Liver (tissue), 9 donors: ENCODE results near the gene METTL6. TPM values are rescaled to one million over a fixed set of nuclear protein-coding genes. Genes with fewer than 3 reads are reported as not detected.

Experiments
- DNase-seq: peaks from one replicate; pipeline ENCODE4 v3.0.0-alpha.2; 2017; ENCODE audit warnings: low spot score
- H3K27ac ChIP-seq, 2 donors: one replicate each; pipeline ENCODE4 v1.7.0; 2013; ENCODE audit warnings: inconsistent platforms in 2 of 2, low read length in 2 of 2, control low read depth in 1 of 2, low read depth in 1 of 2, mild to moderate bottlenecking in 1 of 2
- H3K27me3 ChIP-seq, 4 donors: one replicate each; pipeline versions ENCODE4 v1.6.1 to v1.7.0; 2013; ENCODE audit warnings: low read length in 3 of 4, inconsistent platforms in 1 of 4, mild to moderate bottlenecking in 1 of 4, moderate library complexity in 1 of 4; ENCODE audit not compliant: control insufficient read depth in 4 of 4, insufficient read depth in 4 of 4
- H3K36me3 ChIP-seq, 4 donors: one replicate each; pipeline versions ENCODE4 v1.6.1 to v1.7.0; 2013; ENCODE audit warnings: low read length in 3 of 4, mild to moderate bottlenecking in 3 of 4, low read depth in 1 of 4, moderate library complexity in 1 of 4; ENCODE audit not compliant: control insufficient read depth in 4 of 4, insufficient read depth in 3 of 4
- H3K4me1 ChIP-seq, 4 donors: one replicate each; pipeline versions ENCODE4 v1.6.1 to v1.7.0; 2013; ENCODE audit warnings: low read length in 3 of 4, mild to moderate bottlenecking in 3 of 4, moderate library complexity in 1 of 4; ENCODE audit not compliant: control insufficient read depth in 4 of 4, insufficient read depth in 4 of 4
- H3K4me3 ChIP-seq, 3 donors: one replicate each; pipeline versions ENCODE4 v1.6.1 to v1.7.0; 2013; ENCODE audit warnings: low read length in 3 of 3, control low read depth in 1 of 3, low read depth in 1 of 3, mild to moderate bottlenecking in 1 of 3
- H3K9ac ChIP-seq, 2 donors: one replicate each; pipeline ENCODE4 v1.7.0; 2013; ENCODE audit warnings: low read length in 2 of 2, mild to moderate bottlenecking in 2 of 2, moderate library complexity in 2 of 2, control low read depth in 1 of 2, low read depth in 1 of 2
- H3K9me3 ChIP-seq, 4 donors: one replicate each; pipeline versions ENCODE4 v1.6.1 to v1.7.0; 2013; ENCODE audit warnings: low read length in 3 of 4; ENCODE audit not compliant: control insufficient read depth in 4 of 4
- EGR1 ChIP-seq, 2 donors: IDR thresholded peaks; 2 replicates each; pipeline ENCODE4 v1.6.1; 2016 to 2018; ENCODE audit warnings: antibody characterized with exemption in 2 of 2, low read depth in 2 of 2
- FOXA1 ChIP-seq: IDR thresholded peaks from 2 replicates; pipeline ENCODE4 v1.6.1; 2016; ENCODE audit warnings: antibody characterized with exemption
- FOXA2 ChIP-seq: IDR thresholded peaks from 2 replicates; pipeline ENCODE4 v1.6.1; 2016; ENCODE audit warnings: antibody characterized with exemption
- GABPA ChIP-seq, 2 donors: IDR thresholded peaks in 1 of 2; conservative IDR thresholded peaks in 1 of 2; 2 replicates each; pipeline ENCODE4 v1.6.1; 2016; ENCODE audit warnings: antibody characterized with exemption in 2 of 2, mild to moderate bottlenecking in 1 of 2, moderate library complexity in 1 of 2
- HNF4A ChIP-seq, 2 donors: conservative IDR thresholded peaks; 2 replicates each; pipeline ENCODE4 v1.6.1; 2016; ENCODE audit warnings: antibody characterized with exemption in 2 of 2, mild to moderate bottlenecking in 2 of 2
- HNF4G ChIP-seq: IDR thresholded peaks from 2 replicates; pipeline ENCODE4 v1.6.1; 2016; ENCODE audit warnings: antibody characterized with exemption
- JUND ChIP-seq, 2 donors: IDR thresholded peaks; 2 replicates each; pipeline ENCODE4 v1.6.1; 2016; ENCODE audit warnings: antibody characterized with exemption in 2 of 2
- NR2F2 ChIP-seq: IDR thresholded peaks from 2 replicates; pipeline ENCODE4 v1.6.1; 2016; ENCODE audit warnings: antibody characterized with exemption
- RAD21 ChIP-seq, 2 donors: IDR thresholded peaks; 2 replicates each; pipeline ENCODE4 v1.6.1; 2016; ENCODE audit warnings: antibody characterized with exemption in 2 of 2, mild to moderate bottlenecking in 2 of 2
- RXRA ChIP-seq, 2 donors: IDR thresholded peaks; 2 replicates each; pipeline ENCODE4 v1.6.1; 2017 to 2018; ENCODE audit warnings: antibody characterized with exemption in 2 of 2, mild to moderate bottlenecking in 1 of 2
- SP1 ChIP-seq: IDR thresholded peaks from 2 replicates; pipeline ENCODE4 v1.6.1; 2018; ENCODE audit warnings: antibody characterized with exemption, mild to moderate bottlenecking
- TAF1 ChIP-seq: conservative IDR thresholded peaks from 2 replicates; pipeline ENCODE4 v1.6.1; 2016; ENCODE audit warnings: antibody characterized with exemption, mild to moderate bottlenecking
- YY1 ChIP-seq: IDR thresholded peaks from 2 replicates; pipeline ENCODE4 v1.6.1; 2016; ENCODE audit warnings: antibody characterized with exemption, mild to moderate bottlenecking
- WGBS: extraction: QIAGEN DNeasy Blood & Tissue Kit; methylation state at CpG from one replicate; pipeline ENCODE4 v1.1.7; 2013; 5-methylcytosine and 5-hydroxymethylcytosine counted together
- polyA plus RNA-seq, 2 donors: library from polyadenylated mRNA; stranded (reverse) in 1 of 2; unstranded in 1 of 2; fragments of 200-250 nt in 1 of 2; fragments of >200 nt in 1 of 2; fragmentation: Nextera tagmentation in 1 of 2; extraction: Ambion mirVana in 1 of 2; gene quantifications; one replicate each; pipeline versions ENCODE4 v1.2.1 to v1.2.3, GENCODE V29; 2013 to 2015
- total RNA-seq, 2 donors: library from RNA; depleted of rRNA; stranded (reverse); fragments of >200 nt; gene quantifications; one replicate each; pipeline ENCODE4 v1.2.3, GENCODE V29; 2014
- TF ChIP-seq, protein P1 (sequence below): IDR thresholded peaks from 2 replicates; pipeline ENCODE4 v1.6.1; 2016; ENCODE audit warnings: antibody characterized with exemption, mild to moderate bottlenecking
- TF ChIP-seq, protein P2 (sequence below): IDR thresholded peaks from 2 replicates; pipeline ENCODE4 v1.6.1; 2016; ENCODE audit warnings: antibody characterized with exemption
- TF ChIP-seq, protein P3 (sequence below): IDR thresholded peaks from 2 replicates; pipeline ENCODE4 v1.6.1; 2016; ENCODE audit warnings: antibody characterized with exemption
- TF ChIP-seq, protein P4 (sequence below): IDR thresholded peaks from 2 replicates; pipeline ENCODE4 v1.6.1; 2016; ENCODE audit warnings: antibody characterized with exemption
- donor health status: healthy.
- donor health status: healthy.
- donor health status: healthy.
- donor health status: healthy.
- donor health status: healthy.

Gene METTL6
- total and polyA plus RNA-seq, 4 donors: 2.0 to 9.1 (median 5.9) TPM

DNA sequence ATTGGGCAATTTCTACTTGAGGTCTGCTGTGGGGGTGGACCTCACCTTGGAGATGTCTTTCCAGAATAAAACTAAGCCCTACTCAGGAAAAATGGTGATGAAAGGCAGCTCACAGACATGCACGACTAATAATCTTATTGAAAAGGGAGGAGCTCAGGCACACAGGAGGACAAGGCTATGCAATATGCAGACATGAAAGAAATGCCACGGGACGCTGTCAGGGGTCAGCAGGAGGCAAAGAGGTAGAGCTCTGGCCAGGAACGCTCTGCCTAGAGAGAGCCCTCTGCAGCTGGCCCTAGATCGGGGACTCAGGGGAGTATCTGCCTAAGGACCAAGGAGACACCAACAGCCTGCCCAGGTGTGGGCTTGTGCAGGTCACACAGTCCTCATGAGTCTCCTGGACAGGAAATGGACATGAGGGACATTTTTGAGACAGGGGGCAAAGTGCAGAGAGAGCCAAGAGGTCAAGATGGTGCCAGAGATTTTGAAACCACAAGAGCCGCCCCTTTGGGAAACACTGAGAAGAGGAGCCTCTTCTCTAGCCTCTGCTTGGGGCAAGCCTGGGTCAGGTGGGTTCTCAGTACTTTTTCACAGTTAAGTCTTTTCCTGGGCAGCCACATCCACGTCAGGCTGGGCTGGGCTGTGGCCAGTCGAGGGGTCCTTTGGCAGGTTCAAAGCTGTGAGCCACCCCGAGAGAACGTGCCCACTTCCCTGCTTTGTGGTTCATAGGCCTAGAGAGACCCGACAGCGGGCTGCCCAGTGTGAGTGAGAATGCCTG lies 23.3 kb upstream of the METTL6 start:
- Histone ChIP-seq H3K4me1 (no peaks in the 10 kb centered on the region), H3K9ac (no peak overlapping the region), H3K4me3 (no peak overlapping the region), H3K27me3 (no peaks in the 10 kb centered on the region), H3K27ac (no peak overlapping the region), H3K9me3 (no peaks in the 10 kb centered on the region), H3K36me3 (peaks cover 0 to 8% (median 0%) of the 10 kb centered on the region in 4 donors)
- no peak for DNase-seq
- WGBS: 96% methylated on average over 12 of the region's 12 CpGs
- TF ChIP-seq, protein P1, sequence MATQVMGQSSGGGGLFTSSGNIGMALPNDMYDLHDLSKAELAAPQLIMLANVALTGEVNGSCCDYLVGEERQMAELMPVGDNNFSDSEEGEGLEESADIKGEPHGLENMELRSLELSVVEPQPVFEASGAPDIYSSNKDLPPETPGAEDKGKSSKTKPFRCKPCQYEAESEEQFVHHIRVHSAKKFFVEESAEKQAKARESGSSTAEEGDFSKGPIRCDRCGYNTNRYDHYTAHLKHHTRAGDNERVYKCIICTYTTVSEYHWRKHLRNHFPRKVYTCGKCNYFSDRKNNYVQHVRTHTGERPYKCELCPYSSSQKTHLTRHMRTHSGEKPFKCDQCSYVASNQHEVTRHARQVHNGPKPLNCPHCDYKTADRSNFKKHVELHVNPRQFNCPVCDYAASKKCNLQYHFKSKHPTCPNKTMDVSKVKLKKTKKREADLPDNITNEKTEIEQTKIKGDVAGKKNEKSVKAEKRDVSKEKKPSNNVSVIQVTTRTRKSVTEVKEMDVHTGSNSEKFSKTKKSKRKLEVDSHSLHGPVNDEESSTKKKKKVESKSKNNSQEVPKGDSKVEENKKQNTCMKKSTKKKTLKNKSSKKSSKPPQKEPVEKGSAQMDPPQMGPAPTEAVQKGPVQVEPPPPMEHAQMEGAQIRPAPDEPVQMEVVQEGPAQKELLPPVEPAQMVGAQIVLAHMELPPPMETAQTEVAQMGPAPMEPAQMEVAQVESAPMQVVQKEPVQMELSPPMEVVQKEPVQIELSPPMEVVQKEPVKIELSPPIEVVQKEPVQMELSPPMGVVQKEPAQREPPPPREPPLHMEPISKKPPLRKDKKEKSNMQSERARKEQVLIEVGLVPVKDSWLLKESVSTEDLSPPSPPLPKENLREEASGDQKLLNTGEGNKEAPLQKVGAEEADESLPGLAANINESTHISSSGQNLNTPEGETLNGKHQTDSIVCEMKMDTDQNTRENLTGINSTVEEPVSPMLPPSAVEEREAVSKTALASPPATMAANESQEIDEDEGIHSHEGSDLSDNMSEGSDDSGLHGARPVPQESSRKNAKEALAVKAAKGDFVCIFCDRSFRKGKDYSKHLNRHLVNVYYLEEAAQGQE: no peak
- TF ChIP-seq, protein P2, sequence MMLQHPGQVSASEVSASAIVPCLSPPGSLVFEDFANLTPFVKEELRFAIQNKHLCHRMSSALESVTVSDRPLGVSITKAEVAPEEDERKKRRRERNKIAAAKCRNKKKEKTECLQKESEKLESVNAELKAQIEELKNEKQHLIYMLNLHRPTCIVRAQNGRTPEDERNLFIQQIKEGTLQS: no peak
- no peak for TF ChIP-seq EGR1 (IDR thresholded peaks at IDR 0.05; ENCODE audit: low read depth in 2 of 2)
- TF ChIP-seq NR2F2: no peak
- TF ChIP-seq HNF4G: no peak
- TF ChIP-seq GABPA (IDR thresholded peaks at IDR 0.05 in 1 of 2, conservative IDR thresholded peaks at IDR 0.05 in 1 of 2): no peak
- TF ChIP-seq FOXA2: no peak
- TF ChIP-seq FOXA1: no peak
- TF ChIP-seq TAF1: no peak
- no peak for TF ChIP-seq RXRA (IDR thresholded peaks at IDR 0.05)
- TF ChIP-seq, protein P3, sequence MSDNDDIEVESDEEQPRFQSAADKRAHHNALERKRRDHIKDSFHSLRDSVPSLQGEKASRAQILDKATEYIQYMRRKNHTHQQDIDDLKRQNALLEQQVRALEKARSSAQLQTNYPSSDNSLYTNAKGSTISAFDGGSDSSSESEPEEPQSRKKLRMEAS: no peak
- no peak for TF ChIP-seq HNF4A (conservative IDR thresholded peaks at IDR 0.05)
- TF ChIP-seq YY1: no peak
- TF ChIP-seq RAD21 (IDR thresholded peaks at IDR 0.05): no peak

DNA sequence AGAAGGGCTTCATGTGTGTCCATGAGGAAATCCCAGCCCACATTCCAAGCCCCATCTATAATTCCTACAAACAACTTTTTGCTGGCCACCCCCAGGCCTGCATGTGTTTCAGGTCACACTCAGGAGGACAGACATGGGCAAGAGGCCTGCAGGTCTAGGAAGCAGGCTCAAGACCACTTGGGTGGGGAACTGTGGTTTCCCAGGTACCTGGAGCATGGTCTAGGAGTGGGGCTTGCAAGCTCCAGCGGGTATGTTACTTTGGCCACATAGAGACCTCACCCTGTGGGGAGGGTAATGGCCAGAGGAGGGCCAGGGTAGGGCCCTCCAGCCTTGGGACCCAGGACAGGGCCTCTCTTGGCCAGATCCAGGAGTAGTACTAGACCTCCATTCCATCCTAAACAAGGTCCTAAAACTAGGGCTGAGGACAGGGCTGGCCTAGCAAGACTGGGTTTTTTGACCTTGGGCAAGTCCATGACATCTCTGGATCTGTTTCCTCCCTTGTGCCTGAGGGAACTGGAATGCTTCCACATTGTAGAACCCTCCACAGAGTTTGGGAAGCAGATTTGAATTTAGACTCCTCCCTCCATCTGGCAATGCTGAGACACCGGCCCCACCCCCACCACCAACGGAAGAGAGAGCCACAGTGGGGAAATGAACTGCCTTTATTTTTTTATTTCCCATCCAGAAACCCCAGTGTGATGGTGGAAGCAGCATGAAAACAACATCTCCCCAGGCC lies 22.3 kb upstream of the METTL6 start:
- Histone ChIP-seq H3K4me3 (no peak overlapping the region), H3K9ac (no peak overlapping the region), H3K9me3 (no peaks in the 10 kb centered on the region), H3K27me3 (no peaks in the 10 kb centered on the region), H3K4me1 (no peaks in the 10 kb centered on the region), H3K27ac (no peak overlapping the region), H3K36me3 (peaks cover 0 to 8% (median 0%) of the 10 kb centered on the region in 4 donors)
- no peak for DNase-seq
- WGBS: 86% methylated on average over 3 of the region's 3 CpGs
- no peak for TF ChIP-seq RAD21 (IDR thresholded peaks at IDR 0.05)
- TF ChIP-seq HNF4A (conservative IDR thresholded peaks at IDR 0.05): no peak
- TF ChIP-seq JUND (IDR thresholded peaks at IDR 0.05): no peak
- no peak for TF ChIP-seq YY1
- TF ChIP-seq FOXA1: no peak
- TF ChIP-seq, protein P3: no peak
- no peak for TF ChIP-seq SP1
- no peak for TF ChIP-seq HNF4G
- TF ChIP-seq, protein P1: no peak
- TF ChIP-seq TAF1: no peak
- no peak for TF ChIP-seq FOXA2
- TF ChIP-seq, protein P2: no peak
- TF ChIP-seq RXRA (IDR thresholded peaks at IDR 0.05): no peak
- TF ChIP-seq, protein P4, sequence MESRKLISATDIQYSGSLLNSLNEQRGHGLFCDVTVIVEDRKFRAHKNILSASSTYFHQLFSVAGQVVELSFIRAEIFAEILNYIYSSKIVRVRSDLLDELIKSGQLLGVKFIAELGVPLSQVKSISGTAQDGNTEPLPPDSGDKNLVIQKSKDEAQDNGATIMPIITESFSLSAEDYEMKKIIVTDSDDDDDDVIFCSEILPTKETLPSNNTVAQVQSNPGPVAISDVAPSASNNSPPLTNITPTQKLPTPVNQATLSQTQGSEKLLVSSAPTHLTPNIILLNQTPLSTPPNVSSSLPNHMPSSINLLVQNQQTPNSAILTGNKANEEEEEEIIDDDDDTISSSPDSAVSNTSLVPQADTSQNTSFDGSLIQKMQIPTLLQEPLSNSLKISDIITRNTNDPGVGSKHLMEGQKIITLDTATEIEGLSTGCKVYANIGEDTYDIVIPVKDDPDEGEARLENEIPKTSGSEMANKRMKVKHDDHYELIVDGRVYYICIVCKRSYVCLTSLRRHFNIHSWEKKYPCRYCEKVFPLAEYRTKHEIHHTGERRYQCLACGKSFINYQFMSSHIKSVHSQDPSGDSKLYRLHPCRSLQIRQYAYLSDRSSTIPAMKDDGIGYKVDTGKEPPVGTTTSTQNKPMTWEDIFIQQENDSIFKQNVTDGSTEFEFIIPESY: no peak
